NCI-H2227 (cell line): Measurements from ENCODE around the gene LRRC8A.
"Not testable (repeated sequence)": the region's sequence is repeated elsewhere in the genome, so short reads cannot be mapped to it uniquely, and the experiment has no call there.

ENCODE experiments used
- DNase-seq: peaks from one replicate; lab custom pipeline; 2025; ENCODE audit not compliant: unreplicated experiment; lab: John Stamatoyannopoulos, UW

Gene LRRC8A

DNA sequence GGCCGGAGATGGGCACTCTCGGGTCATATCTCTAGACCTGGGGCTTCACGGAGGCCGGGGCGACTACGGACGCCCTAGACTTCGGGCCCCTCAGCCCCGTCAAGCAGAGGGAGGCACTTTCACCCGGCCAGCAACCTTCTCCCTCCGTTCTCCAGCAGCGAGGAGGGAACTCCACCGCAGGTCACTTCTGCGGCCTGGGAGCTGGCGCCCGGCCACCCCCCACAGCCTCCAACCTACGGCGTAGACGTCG, 65.3 kb downstream of the LRRC8A start:
- no peak for DNase-seq

GRCh38 chr9:128947527-128948301, 65.8 kb downstream of the LRRC8A start, which contains the start of the genes DOLK and NUP188:
DOLK (minus strand) TSS chr9:128947603; CDS start chr9:128947303, 300 bp downstream.
NUP188 (plus strand) TSS chr9:128947699; CDS start chr9:128947720, 21 bp downstream.
- peak; percentile 95 for DNase-seq

GRCh38 chr9:128961403-128961802, 79.5 kb downstream of the LRRC8A start:
- DNase-seq: not testable (repeated sequence)
